Fibroblast of pulmonary artery (primary cell): ENCODE measurements around the gene ADAMTS2.

Experiments
- DNase-seq: peaks from one replicate; pipeline ENCODE4 v3.0.0-alpha.2; 2010; ENCODE audit warnings: low read depth
- H3K4me3 ChIP-seq: replicated peaks from 2 replicates; pipeline ENCODE4 v1.5.1; 2011; ENCODE audit warnings: low read depth, mild to moderate bottlenecking, control low read depth, low read length, moderate library complexity
- TF ChIP-seq, protein P1 (sequence below): IDR thresholded peaks from 2 replicates; pipeline ENCODE4 v1.5.1; 2011; ENCODE audit warnings: mild to moderate bottlenecking, control low read depth, low read length, inconsistent platforms; ENCODE audit errors: missing control alignments

The ADAMTS2 gene

DNA sequence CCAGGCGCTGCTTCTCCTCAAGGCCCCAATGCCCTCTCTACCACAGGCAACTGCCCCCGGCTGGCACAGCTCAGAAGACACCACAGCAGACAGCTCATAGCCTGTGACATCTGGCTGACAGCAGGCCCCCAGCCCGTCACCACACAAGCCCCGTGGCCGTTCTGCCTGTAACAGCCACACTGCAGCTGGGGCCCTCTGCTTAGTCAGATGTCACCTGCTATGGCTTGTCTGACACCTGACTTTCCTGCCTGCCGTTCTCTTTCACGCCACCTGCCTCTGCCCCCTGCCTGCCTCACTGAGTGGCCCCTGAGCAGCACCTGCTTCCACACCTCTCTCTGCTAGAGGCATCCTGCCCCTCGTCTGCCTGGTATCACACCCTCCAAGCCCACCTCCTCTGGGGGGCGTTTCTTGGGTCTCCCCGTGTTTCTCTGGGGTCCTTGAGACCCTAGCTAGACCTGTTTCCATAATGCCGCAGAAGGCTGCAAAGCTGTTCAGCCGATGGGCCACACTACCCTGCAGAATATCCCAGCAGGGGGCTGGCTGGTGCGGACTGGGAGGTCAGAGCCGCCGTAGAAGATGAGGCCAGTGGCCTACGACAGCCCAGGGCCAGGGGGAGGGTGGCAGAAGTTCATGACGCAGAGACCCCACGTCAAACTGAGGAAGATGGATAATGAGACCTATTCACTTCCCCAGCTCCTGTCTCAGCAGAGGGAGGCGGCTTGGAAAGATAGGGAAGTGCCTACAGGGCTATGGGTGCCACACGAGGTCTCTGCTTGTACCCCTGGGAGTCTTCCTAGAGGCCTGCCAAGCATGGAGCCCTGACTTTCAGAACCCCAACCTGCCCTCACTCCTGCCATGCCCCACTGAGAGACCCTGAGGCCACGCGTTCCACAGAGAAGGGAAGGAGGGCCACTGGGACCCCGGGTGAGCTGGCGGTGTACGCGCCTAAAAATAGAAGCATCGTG lies 190.0 kb downstream of the ADAMTS2 start:
- no peak for DNase-seq
- TF ChIP-seq, protein P1, sequence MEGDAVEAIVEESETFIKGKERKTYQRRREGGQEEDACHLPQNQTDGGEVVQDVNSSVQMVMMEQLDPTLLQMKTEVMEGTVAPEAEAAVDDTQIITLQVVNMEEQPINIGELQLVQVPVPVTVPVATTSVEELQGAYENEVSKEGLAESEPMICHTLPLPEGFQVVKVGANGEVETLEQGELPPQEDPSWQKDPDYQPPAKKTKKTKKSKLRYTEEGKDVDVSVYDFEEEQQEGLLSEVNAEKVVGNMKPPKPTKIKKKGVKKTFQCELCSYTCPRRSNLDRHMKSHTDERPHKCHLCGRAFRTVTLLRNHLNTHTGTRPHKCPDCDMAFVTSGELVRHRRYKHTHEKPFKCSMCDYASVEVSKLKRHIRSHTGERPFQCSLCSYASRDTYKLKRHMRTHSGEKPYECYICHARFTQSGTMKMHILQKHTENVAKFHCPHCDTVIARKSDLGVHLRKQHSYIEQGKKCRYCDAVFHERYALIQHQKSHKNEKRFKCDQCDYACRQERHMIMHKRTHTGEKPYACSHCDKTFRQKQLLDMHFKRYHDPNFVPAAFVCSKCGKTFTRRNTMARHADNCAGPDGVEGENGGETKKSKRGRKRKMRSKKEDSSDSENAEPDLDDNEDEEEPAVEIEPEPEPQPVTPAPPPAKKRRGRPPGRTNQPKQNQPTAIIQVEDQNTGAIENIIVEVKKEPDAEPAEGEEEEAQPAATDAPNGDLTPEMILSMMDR, result no peak
- H3K4me3 ChIP-seq, result no peak overlapping the region

DNA sequence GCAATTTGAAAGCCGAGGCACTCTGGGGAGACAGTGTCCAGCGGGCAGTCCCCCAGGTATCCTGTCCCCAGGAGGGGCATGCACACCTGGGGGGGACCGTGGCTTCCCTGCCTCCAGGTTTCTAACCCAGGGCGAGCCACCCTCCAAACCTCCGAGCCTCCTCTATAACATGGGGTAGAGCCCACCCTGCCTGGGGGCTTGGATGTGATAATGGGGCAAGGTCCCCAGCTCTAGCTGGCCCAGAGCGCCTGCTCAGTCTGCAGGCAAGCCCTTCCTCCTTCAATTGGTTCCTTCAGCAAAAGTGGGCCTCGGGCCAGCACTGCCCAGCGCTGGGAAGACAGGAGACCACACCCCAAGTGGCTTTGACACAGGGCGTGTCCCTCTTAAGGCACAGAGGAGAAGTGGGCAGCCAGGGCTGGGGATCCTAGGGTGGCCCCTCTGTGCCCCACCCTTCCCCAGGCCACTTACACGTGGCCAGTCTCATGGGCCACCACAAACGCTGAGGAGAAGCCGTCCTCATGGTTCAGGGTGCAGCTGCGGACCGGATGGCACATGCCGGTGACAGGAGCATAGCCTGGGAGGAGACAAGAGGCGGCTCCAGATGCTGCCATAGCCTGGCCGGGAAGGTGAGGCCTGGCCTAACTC lies 190.8 kb downstream of the ADAMTS2 start:
- no peak overlapping the region for H3K4me3 ChIP-seq
- DNase-seq, result no peak
- TF ChIP-seq, protein P1, result no peak

DNA sequence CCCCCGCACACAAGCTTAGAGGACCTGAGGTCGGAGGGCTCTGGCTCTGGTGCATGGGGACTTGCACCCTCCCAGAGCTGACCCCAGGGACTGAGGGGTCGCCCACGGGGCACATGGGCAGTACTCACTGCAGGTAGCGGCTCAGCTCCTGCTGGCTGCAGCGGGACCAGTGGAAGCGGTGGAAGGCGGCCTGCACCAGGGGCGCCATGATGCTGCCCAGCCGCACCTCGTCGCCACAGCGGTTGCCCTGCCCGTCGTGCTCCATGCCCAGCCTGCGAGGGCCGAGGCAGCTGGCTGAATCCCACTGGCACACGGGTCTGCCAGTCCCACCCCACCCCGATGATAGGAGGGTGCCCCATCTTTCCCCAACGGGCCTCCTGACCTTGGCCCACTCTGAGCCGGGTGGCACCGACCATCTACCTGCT lies 191.3 kb downstream of the ADAMTS2 start:
- DNase-seq, result no peak
- H3K4me3 ChIP-seq, result no peak overlapping the region
- TF ChIP-seq, protein P1, result no peak

DNA sequence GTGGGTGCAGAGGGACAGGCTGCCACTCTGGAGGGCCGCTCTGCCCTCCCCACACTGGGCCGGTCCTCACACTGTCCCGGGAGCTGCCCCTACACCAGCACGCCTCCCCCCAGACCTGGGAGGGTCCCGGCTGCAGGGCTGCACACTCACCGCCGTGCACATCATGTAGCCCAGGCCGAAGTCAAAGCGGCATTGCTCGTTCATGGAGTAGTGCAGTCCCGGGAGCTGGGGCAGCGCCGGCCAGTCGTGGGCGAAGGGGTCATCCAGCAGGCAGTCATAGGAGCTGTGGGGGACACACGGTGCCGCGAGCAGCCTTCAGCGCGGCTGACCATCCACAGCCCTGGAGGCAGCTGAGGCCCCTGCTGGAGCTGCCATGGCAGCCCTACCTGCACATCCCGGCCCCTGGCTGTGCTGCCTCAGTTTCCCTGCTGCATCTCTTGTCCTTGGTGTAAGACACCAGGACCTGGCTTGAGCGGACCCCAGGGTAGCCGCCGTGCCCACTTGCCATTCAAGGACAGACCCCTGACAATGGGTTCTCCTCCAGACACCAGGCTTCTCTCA lies 191.8 kb downstream of the ADAMTS2 start:
- no peak for DNase-seq
- TF ChIP-seq, protein P1, result no peak
- H3K4me3 ChIP-seq, result no peak overlapping the region

DNA sequence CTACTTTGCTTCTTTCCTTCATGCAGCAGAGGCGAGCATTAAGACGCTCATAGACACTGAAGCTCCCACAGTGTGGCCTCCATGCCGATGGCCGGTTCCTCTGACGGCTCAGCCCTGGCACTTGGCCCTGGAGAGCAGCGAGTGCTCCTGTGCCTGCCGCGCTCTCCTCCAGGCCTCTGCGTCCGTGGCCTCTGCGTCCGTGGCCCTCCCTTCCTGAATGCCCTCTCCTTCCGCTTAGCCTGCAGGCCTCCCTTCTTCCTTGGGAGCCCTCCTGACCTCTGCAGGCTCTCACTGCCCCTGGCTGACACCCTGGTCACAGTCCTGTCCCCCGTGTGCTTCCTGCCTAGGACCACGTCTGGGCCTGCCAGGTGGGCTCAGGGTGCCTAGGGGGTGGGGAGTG lies 192.3 kb downstream of the ADAMTS2 start:
- TF ChIP-seq, protein P1, result no peak
- DNase-seq, result no peak

DNA sequence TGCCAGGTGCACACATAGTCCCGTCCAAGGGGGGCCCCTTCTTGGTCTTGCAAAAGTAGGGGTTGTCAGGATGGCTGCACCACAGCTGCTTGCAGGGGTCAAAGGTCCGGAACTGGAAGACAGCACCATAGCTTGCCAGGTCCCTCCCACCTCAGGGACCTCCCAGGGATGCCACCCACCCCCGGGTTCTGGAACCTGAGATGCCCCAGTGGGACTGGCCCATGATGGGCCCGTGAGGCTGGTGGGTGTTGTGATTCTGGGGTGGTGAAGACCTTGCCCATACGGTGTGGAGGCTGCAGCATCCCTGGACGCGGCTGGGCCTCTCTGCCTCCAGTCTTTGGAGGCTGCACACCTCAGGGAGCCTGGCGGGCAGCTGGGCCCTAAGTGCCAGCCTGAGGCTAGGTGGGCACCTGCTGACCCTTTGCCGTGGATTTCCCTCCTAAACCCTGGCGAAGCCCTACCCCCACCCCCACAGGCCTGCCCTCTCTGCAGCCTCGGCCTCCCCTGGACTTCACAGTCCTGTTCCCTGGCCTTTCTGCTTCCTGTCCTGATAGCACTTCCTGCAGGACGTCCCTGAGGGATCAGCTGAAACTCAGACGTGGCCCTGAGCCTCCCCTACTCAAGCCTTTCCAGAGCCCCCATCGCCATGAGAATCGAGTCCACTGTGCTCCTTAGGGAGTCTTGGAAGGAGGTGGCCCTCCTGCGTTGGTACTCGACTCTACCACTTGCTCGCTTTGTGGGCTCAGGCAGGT lies 192.9 kb downstream of the ADAMTS2 start:
- DNase-seq, result no peak
- TF ChIP-seq, protein P1, result no peak
- H3K4me3 ChIP-seq, result no peak overlapping the region

More for the DNA sequence above, 192.3 kb downstream of the ADAMTS2 start:
- H3K4me3 ChIP-seq, result no peak overlapping the region
